GM19467 (cell line): ENCODE measurements around the gene DECR2.

Source experiments
- ATAC-seq: cut with Tn5 transposase; IDR thresholded peaks from one replicate; pipeline ENCODE4 v1.9.1; 2021; ENCODE audit warnings: mild to moderate bottlenecking, moderate library complexity; ENCODE audit not compliant: unreplicated experiment

Gene DECR2

DNA sequence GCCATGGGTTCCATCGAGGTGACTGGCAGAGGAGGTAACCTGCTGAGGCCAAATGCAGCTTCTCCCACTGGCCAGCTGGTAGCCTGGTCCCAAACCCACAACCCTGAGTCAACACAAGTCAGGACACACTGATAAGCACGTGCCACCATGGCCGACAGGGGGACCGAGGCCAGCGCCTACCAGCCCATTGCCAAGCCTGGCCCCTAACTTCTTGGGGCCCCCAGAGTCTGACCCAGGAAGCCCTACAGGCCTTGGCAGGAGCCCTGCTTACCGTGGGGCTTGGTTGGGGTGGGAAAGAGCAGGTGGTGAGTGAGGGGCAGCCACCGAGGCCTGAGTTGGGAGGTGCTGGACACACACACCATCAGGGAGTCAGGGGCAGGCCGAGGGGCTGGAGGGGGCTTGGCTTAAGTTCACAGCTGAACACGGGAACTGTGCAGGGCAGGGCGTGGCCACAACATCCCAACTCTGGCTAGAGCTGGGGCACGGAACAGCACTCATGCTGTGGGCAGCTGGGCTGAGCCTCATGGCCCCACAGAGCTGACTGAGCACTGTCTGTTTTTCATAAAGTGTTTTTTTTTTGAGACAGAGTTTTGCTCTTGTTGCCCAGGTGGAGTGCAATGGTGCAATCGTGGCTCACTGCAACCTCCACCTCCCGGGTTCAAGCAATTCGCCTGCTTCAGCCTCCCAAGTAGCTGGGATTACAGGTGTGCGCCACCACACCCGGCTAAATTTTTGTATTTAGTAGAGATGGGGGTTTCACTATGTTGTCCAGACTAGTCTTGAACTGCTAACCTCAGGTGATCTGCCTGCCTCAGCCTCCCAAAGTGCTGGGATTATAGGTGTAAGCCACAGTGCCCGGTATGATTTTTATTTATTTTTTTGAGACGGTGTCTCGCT lies 36.8 kb upstream of the DECR2 start:
- no peak for ATAC-seq

- no peak for ATAC-seq
Observed at GRCh38 chr16:366476-366875, 35.2 kb upstream of the DECR2 start.

DNA sequence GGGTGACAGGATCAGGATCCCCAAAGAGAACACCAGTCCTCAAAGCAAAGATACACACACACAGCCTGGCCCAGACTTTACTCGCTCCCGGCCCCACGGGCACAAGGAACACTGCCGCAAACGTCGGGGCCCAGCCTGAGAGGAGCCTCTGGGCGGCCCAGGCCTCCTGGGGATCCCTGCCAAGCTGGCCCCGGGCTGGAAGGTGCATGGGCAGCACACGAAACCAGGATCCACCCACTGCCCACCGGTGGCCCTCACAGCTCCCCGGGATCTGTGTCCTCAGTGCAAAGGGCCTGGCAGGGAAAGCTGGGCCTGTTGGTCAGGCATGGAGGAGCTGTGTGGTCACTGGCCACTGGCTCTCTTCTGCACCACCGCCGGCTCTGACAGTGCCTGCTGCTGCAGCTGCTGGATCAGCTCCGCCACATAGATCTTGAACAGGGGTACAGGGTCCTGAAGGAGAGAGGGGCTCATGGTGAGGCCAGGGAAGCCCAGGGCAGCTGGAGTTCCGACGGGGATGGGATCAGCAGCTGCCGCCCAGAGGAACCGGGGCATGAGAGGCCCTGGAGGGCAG lies 34.3 kb upstream of the DECR2 start:
- no peak for ATAC-seq

DNA sequence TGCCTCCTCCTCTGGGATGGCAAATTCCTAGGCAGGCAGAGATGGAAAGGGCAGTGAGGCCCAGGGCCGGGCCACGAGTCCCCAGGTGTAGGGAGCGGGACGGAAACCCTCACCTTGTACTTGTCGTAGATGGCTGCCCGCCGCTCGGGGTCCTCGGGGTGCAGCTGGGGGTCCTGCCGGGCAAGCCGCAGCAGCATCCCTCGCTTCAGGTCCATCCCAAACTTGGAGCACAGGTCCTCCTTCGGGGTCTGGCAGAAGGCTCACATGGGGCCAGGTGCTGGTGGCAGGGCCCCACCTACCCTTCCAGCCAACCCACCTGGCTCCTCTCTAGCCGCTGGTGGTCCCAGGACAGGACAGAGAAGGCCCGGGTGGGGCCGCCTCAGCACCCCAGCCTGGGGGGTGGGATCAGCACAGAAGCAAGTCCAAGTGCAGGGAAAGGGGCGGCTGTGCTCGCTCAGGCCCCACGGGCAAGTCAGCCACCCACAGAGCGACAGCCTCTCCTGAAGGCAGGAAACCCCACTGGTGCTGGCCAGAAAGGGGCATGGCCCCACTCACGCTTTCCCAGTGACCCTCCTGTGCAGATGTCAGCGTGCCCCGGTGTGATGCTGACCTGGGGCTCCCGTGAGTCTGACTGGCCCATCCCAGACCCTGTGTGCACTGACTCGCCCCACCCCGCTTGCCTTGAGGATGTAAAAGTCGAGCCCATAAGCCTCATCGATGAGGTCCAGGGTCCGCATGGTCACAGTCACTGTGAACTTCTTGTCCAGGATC lies 33.1 kb upstream of the DECR2 start:
- ATAC-seq: no peak

- ATAC-seq: no peak
Observed at GRCh38 chr16:369275-369865, 32.3 kb upstream of the DECR2 start.

DNA sequence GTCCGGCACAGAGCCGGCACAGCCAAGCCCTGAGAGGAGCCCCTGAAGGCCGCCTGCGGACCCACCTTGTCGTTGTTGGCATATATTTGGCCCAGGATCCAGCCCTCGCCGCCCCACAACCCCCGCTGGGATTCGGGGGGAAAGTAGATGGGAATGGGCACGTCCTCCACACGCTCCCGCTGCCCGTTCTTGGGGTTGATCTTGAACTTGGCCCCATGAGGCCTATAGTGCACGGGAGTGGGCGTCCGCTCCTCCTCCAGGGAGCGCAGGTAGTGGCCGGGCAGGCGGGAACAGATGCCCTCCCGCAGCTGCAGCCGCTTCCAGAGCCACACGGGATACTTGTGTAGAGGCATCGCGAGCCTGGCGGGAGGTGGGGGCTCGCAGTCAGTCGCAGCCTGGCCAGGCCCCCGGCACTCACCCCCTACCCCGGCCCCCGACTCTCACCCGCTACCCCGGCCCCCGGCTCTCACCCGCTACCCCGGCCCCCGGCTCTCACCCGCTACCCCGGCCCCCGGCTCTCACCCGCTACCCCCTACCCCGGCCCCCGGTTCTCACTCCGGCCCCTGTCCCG lies 31.7 kb upstream of the DECR2 start:
- ATAC-seq: no peak

- peak; percentile 79 for ATAC-seq
Observed at GRCh38 chr16:370443-370842, 31.2 kb upstream of the DECR2 start, which contains the start of gene MRPL28. Gene MRPL28 (minus strand): TSS chr16:370538. CDS start chr16:370218, 320 bp downstream.

DNA sequence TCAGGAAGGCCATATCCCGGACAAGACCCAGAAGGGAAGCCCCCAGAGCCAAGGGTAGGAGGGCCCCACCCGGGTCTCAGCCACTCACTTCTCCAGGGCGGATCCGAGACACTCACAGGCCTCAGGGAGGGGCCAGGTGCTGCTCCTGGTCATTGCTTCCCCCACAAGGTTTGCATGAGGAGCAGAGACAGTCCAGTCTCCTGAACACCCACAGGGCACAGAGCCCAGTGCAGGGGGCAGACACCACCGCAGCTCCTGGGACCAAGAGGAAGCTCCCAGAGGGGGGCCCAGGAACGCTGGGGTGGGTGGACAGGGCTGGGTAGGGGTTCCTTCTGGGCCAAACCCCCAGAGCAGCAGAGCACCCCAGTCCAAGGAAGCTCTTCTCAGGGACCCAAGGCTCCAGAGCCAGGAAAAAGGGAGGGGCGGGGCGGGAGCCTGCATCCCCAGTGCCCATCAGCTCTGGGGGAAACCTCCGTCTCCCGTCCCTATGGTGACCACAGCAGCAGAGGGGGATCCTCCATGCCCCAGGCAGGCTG lies 30.6 kb upstream of the DECR2 start:
- no peak for ATAC-seq

DNA sequence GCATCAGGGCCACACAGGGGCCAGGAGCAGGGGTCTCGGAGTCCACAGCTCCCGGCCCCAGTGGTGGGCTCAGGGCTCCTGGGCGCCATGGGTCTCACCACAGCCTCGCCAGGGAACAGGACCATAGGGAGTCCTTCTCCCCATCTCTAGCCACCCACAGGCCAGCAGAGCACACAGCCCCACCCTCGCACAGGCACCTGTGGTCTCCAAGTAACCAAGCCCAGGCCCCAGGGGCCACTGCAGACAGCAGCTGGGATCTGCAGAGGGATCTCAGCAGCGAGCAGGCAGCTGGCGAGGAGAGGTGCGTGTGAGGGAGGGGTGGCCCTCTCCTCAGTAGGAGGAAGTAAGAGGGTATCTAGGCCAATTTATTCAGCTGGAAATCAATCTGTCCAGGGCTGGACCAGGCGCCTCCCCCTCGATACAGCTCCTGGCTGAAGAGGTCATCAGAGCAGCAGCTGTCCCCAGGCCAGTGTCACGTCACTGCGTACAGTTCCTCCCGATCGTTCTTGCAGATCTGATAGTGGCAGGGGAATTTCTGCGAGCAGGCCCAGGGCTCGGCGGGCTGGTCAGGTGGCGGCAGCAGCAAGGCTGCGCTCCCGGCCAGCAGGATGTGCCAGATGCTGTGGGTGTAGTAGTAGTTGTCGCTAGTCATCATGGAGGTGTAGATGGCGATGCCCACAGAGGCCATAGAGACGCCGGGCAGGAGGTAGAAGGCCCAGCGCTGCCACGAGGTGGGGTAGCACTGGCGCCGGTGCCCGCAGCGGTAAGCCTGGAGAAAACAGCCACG lies 30.0 kb upstream of the DECR2 start:
- no peak for ATAC-seq

GRCh38 chr16:372302-372983 lies 29.2 kb upstream of the DECR2 start:
- no peak for ATAC-seq

GRCh38 chr16:373020-373598 lies 28.6 kb upstream of the DECR2 start:
- no peak for ATAC-seq

- ATAC-seq: no peak
Observed at GRCh38 chr16:373848-374615, 27.7 kb upstream of the DECR2 start.

DNA sequence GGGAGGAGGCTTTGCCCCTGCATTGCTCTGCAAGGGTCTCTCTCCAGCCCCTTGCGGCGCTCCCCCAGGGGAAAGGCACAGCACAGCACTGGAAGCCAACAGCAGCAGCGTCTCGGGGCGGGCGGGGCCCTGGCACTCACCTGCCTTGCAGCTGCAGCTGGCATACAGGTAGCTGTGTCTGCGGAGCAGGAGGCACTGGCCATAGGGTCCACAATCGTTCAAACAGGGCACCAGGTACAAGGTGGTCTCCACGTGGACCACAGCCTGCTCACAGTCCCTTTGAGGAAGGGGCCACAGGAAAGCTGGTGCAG lies 27.1 kb upstream of the DECR2 start:
- ATAC-seq: no peak

DNA sequence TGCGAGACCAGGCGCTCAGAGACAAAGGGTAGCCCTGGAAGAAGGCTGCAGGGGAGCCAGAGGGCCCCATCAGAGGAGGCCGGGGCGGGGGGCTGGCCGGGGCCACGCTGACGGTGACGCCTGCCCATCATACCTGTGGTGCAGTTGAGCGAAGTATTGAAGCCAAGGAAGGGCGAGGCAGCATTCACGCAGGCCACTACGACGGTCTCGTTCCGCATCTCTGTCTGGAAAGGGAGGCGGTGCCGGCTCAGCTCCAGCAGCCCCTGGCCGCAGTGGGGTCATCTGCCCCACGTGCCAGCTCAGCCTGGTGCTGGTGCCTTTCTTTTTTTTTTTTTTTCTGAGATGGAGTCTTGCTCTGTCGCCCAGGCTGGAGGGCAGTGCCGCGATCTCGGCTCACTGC lies 26.5 kb upstream of the DECR2 start:
- no peak for ATAC-seq

DNA sequence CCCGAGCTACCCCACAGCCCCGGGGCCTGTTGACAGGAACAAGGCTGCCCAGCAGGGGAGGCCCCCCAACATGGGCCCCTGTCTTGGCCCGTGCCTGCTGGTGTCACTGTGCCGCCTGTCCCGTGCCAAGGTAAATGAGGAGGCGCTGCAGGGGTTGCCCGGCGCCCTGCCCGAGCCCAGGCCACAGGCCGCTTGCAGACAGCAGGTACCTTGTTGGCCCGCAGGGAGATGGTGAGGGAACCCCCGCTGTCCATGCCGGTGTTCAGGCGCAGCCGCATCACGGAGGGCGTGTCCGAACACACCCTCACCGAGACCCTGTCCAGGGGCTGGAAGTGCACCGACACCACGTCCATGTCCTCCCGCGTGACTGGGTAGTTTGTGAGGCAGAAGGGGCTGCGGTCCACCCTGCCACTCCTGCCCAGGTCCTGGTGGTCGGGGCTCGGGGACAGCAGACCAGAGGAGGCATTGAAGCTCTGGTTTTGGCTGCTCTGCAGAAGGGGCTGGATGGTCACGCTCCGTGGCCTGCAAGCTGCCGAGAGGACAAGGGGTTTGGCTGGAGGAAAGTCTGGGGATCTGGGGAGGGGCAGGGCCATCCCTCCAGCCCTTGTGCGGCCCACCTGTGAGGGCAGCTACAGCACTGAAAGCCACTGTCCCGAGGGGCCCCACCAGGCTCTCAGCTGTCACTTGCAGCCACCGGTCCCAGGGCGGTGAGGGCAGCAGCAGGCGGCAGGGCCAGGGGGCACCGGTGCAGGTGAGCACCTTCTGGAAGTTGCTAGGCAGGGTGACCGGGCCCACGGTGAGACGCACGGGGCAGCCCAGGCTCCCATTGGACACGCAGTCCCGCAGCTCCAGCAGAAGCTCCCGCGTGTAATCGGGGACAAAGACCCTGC lies 25.5 kb upstream of the DECR2 start:
- ATAC-seq: no peak

- no peak for ATAC-seq
Observed at GRCh38 chr16:376817-377418, 24.8 kb upstream of the DECR2 start.

DNA sequence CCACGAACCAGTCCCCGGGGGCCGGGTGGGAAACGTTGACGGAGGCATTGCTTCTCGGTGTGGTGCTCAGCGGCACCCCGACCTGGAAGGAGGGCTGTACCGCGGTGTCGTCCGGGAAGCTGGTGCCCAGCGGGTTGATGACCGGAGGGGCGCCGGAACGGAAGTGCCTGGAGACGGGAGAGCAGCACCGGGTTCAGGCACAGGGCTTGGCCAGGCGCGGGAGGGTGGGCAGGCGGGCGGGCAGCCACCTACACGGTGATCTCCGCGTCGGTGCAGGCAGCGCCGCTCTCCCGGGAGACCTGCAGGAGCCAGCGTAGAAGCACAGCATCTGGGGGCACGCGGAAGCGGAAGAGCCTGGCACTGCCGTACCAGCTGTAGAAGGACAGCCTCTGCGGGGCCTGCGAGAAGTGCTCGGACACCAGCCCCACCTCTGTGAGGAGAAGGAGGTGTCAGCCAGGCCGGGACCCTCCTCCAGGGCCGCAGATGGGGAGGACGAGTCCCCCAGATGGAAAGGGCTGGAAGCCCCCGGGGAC lies 24.2 kb upstream of the DECR2 start:
- no peak for ATAC-seq
